ENCODE data around the gene USB1. TPM values are rescaled to one million over a fixed set of nuclear protein-coding genes. Genes with fewer than 3 reads are reported as not detected.

The USB1 gene
- total RNA-seq, 1 experiment from 2014 or later, result 73.1 TPM

DNA sequence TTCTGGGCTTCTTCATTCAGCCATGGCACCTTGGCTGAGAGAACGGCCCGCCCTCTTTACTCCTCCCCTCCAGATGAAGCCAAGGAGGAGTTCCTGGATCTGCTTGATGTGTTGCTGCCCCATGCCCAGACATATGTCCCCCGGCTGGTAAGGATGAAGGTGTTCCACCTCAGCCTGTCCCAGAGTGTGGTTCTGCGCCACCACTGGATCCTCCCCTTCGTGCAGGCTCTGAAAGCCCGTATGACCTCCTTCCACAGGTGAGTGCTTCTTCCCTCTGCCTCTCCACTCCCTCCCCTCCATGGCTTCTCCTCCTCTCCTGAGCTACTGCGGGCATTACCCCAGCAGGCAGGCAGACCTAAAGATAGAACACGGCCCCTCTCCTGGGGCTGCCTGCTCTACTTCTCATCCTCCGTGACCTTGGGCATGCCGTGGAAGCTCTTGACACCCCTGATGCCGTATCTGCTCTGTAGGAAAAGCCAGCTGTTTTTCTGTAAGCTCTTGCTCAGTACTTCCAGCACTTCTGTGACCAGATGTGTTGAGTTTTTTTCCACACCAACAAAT, 8.7 kb downstream of the USB1 start:
- no peak for ATAC-seq
- no peak overlapping the region for H3K27ac ChIP-seq (ENCODE audit: low read depth, low read length)
- no peak for DNase-seq (ENCODE audit: low read depth, low spot score)
- RAD21 ChIA-PET (ENCODE audit: low non-redundant PET in 1 of 2, low total read pairs in 2 of 2, uncharacterized antibody in 2 of 2, unreplicated experiment in 2 of 2), result no interaction called here
- H2AFZ ChIP-seq (ENCODE audit: low read depth, low read length, poor library complexity, severe bottlenecking), result no peak overlapping the region
- peaks cover 0 to 9% of the 10 kb centered on the region in 2 experiments; a peak in 1 of 4 replicates for H3K4me1 ChIP-seq (ENCODE audit: control insufficient read depth in 1 of 2, insufficient read depth in 2 of 2, low read length in 2 of 2)
- H3K79me2 ChIP-seq (ENCODE audit: insufficient read depth, low read length), result peaks cover 11% of the 10 kb centered on the region; the same call in 1 of the 2 replicates
- intact Hi-C loops (cut with micrococcal nuclease), result loop anchor here (5.0 to 10.0 kb wide), 2 partner anchors 285 to 433 kb away; no protein-coding TSS in a partner anchor
- H3K9me2 ChIP-seq (ENCODE audit: insufficient read depth), result no peaks in the 10 kb centered on the region
- no peak for TF ChIP-seq ZNF274 (IDR thresholded peaks at IDR 0.05; ENCODE audit: low read depth, low read length)
- TF ChIP-seq FOSL1 (IDR thresholded peaks at IDR 0.05; ENCODE audit: low read depth), result no peak
- TF ChIP-seq CEBPB (IDR thresholded peaks at IDR 0.05; ENCODE audit: low read depth), result no peak
- BruUV-seq (replicated peaks), result no TSS peak
- peaks cover 21 to 33% of the 10 kb centered on the region in 2 experiments; a peak in 3 of 4 replicates for H3K36me3 ChIP-seq (ENCODE audit: control insufficient read depth in 1 of 2, insufficient read depth in 2 of 2, low read length in 2 of 2)
- no peaks in the 10 kb centered on the region for H3K27me3 ChIP-seq (ENCODE audit: insufficient read depth, low read length)
- POLR2A ChIA-PET, result no interaction called here
- no peak overlapping the region for H3K4me2 ChIP-seq (ENCODE audit: low read length)
- no peak overlapping the region for H3K4me3 ChIP-seq (replicated peaks in 1 of 2; ENCODE audit: low read depth in 1 of 2, low read length in 2 of 2)
- no peaks in the 10 kb centered on the region for H4K20me1 ChIP-seq (ENCODE audit: insufficient read depth)
- no peak overlapping the region for H3K9ac ChIP-seq (ENCODE audit: low read length)
- CTCF ChIA-PET, result no interaction called here
- H3K9me3 ChIP-seq (ENCODE audit: control insufficient read depth in 1 of 2, insufficient read depth in 1 of 2, low read depth in 1 of 2, low read length in 2 of 2), result no peaks in the 10 kb centered on the region

DNA sequence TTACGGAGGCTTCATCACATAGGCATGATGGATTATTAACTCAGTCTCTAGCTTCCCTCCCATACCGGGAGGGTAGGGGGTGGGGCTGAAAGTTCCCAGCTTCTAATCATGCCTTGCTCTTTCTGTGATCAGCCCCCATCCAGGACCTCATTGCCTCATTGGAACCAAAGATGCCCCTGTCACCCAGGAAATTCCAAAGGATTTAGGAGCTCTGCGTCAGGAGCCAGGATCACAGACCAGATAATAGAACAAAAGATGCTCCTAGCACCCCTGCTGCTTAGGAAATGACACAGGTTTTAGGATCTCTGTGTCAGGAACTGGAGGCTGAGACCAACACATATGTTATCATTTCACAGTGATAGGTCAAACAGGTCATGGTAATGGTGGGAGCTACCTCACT, 9.7 kb downstream of the USB1 start:
- RAD21 ChIA-PET (ENCODE audit: low non-redundant PET in 1 of 2, low total read pairs in 2 of 2, uncharacterized antibody in 2 of 2, unreplicated experiment in 2 of 2), result no interaction called here
- no peak overlapping the region for H3K4me3 ChIP-seq (replicated peaks in 1 of 2; ENCODE audit: low read depth in 1 of 2, low read length in 2 of 2)
- BruUV-seq (replicated peaks), result no TSS peak

More for the DNA sequence above, 9.7 kb downstream of the USB1 start:
- H3K27me3 ChIP-seq (ENCODE audit: insufficient read depth, low read length), result no peaks in the 10 kb centered on the region
- intact Hi-C loops (cut with micrococcal nuclease), result no loop called here
- H3K79me2 ChIP-seq (ENCODE audit: insufficient read depth, low read length), result peaks cover 11% of the 10 kb centered on the region; the same call in 1 of the 2 replicates
- peaks cover 0 to 9% of the 10 kb centered on the region in 2 experiments; a peak in 1 of 4 replicates for H3K4me1 ChIP-seq (ENCODE audit: control insufficient read depth in 1 of 2, insufficient read depth in 2 of 2, low read length in 2 of 2)
- no peak overlapping the region for H2AFZ ChIP-seq (ENCODE audit: low read depth, low read length, poor library complexity, severe bottlenecking)
- peaks cover 21 to 33% of the 10 kb centered on the region in 2 experiments; a peak in 3 of 4 replicates for H3K36me3 ChIP-seq (ENCODE audit: control insufficient read depth in 1 of 2, insufficient read depth in 2 of 2, low read length in 2 of 2)
- no peak for TF ChIP-seq POLR2AphosphoS5 (IDR thresholded peaks at IDR 0.05; ENCODE audit: low read depth, low read length)
- TF ChIP-seq ELF1 (IDR thresholded peaks at IDR 0.05; ENCODE audit: borderline replicate concordance, low read depth), result no peak
- TF ChIP-seq REST (IDR thresholded peaks at IDR 0.05; ENCODE audit: low read depth), result no peak
- no peak for TF ChIP-seq TCF7L2 (IDR thresholded peaks at IDR 0.05; ENCODE audit: borderline replicate concordance, extremely low read depth, insufficient read depth, insufficient read length)
- TF ChIP-seq FOSL1 (IDR thresholded peaks at IDR 0.05; ENCODE audit: low read depth), result no peak
- no peak for TF ChIP-seq YY1 (IDR thresholded peaks at IDR 0.05; ENCODE audit: extremely low read depth, insufficient replicate concordance, low read depth, low read length)
- H4K20me1 ChIP-seq (ENCODE audit: insufficient read depth), result no peaks in the 10 kb centered on the region
- DNase-seq (ENCODE audit: low read depth, low spot score) (no peak), ATAC-seq (no peak)
- no peaks in the 10 kb centered on the region for H3K9me3 ChIP-seq (ENCODE audit: control insufficient read depth in 1 of 2, insufficient read depth in 1 of 2, low read depth in 1 of 2, low read length in 2 of 2)
- no peaks in the 10 kb centered on the region for H3K9me2 ChIP-seq (ENCODE audit: insufficient read depth)
- H3K9ac ChIP-seq (ENCODE audit: low read length), result no peak overlapping the region
- ChIA-PET POLR2A (no interaction called here), CTCF (no interaction called here)
- no peak overlapping the region for H3K27ac ChIP-seq (ENCODE audit: low read depth, low read length)
- no peak overlapping the region for H3K4me2 ChIP-seq (ENCODE audit: low read length)

Data from HCT116 (cell line).